ENCODE results near the gene OTUD5.

DNA sequence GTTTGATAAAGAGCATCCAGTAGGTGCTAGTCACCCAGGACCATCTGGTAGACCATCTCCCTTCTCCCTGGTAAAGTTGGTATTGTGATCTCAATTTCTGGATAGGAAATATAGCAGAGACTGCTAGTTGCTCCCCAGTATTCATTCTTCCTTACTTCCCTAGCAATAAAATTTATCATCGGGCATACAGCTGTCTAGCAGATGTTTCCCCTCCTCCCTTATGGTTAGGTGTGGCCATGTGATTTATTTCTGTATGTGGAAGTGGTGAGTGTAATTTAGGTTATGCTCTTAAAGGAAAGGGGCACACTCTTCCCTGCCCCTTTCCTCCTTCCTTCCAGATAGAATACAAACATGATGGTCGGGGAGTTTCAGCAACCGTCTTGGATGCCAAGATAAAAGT is 26.5 kb upstream of the OTUD5 start:
- TF ChIP-seq CTCF (IDR thresholded peaks at IDR 0.05) (no peak), EP300 (IDR thresholded peaks at IDR 0.05) (no peak)

Measured in esophagus muscularis mucosa (tissue), 3 donors.